GM12878 (cell line): ENCODE results near the gene ULK4. TPM values are rescaled to one million over a fixed set of nuclear protein-coding genes. Genes with fewer than 3 reads are reported as not detected.

ENCODE experiments used
- ATAC-seq: fragments of 200-7000 bp; cut with Tn5 transposase; 3 replicates; pipeline ENCODE4 v1.9.1; 2020; ENCODE audit warnings: mild to moderate bottlenecking, moderate library complexity
- BruUV-seq: library from RNA; stranded (reverse); fragments of 400-500 nt; replicated peaks from 2 replicates; lab custom pipeline; 2021; lab: Mats Ljungman, UMichigan
- CTCF ChIA-PET: fragments of 300-600 bp; sonication (Branson Sonifier 250); formaldehyde crosslinking; extraction: SDS; loops from one replicate; lab custom pipeline; 2021; ENCODE audit warnings: inconsistent platforms; lab: Yijun Ruan, JAX
- POLR2A ChIA-PET: fragments of 350-600 bp; formaldehyde crosslinking; extraction: SDS; loops from one replicate; lab custom pipeline; 2021; ENCODE audit warnings: inconsistent platforms; lab: Charles Lee
- RAD21 ChIA-PET: fragments of 300-600 bp; sonication (Branson Sonifier 250); formaldehyde crosslinking; loops from one replicate; lab custom pipeline; 2023; ENCODE audit warnings: antibody characterized with exemption; ENCODE audit not compliant: unreplicated experiment; lab: Charles Lee
- SMC1A ChIA-PET: fragments of 300-600 bp; sonication (Branson Sonifier 250); formaldehyde crosslinking; loops from one replicate; lab custom pipeline; 2023; ENCODE audit not compliant: unreplicated experiment, uncharacterized antibody; lab: Charles Lee
- DNase-seq: peaks from one replicate; pipeline ENCODE4 v3.0.0-alpha.2; 2011; ENCODE audit warnings: low read depth, low spot score
- FAIRE-seq: peaks from 3 replicates; lab custom pipeline; 2011; peaks lifted over from hg19 to GRCh38; lab: Jason Lieb, UNC
- H2AFZ ChIP-seq: 2 replicates; pipeline ENCODE4 v1.6.0; 2011; ENCODE audit warnings: low read depth, low read length, control low read depth; ENCODE audit not compliant: control insufficient read depth
- H3K27ac ChIP-seq: 2 replicates; pipeline ENCODE4 v1.5.1; 2011; ENCODE audit warnings: control low read depth; ENCODE audit not compliant: control insufficient read depth, insufficient read depth
- H3K27me3 ChIP-seq, 2 experiments: replicated peaks in 1 of 2; 2 replicates each; pipeline versions ENCODE4 v1.6.0 to v1.6.1; 2011; ENCODE audit warnings: low read length in 1 of 2; ENCODE audit not compliant: control insufficient read depth in 2 of 2, insufficient read depth in 2 of 2
- H3K36me3 ChIP-seq, 2 experiments: 2 replicates each; pipeline ENCODE4 v1.5.1; 2011; ENCODE audit warnings: low read length in 1 of 2; ENCODE audit not compliant: control insufficient read depth in 2 of 2, insufficient read depth in 2 of 2
- H3K4me1 ChIP-seq: 2 replicates; pipeline ENCODE4 v1.6.1; 2011; ENCODE audit warnings: mild to moderate bottlenecking, low read length, moderate library complexity, mixed read lengths; ENCODE audit not compliant: control insufficient read depth, insufficient read depth
- H3K4me2 ChIP-seq: 2 replicates; pipeline ENCODE4 v1.6.0; 2011; ENCODE audit warnings: control low read depth; ENCODE audit not compliant: control insufficient read depth, insufficient read depth
- H3K4me3 ChIP-seq: fragments of 200-600 bp; sonication (generic); 2 replicates; pipeline ENCODE4 v1.5.1; 2016
- H3K79me2 ChIP-seq: 2 replicates; pipeline ENCODE4 v1.6.0; 2011; ENCODE audit warnings: low read length; ENCODE audit not compliant: control insufficient read depth, insufficient read depth
- H3K9ac ChIP-seq: 2 replicates; pipeline ENCODE4 v1.8.0; 2011; ENCODE audit warnings: low read length, control low read depth, mixed read lengths; ENCODE audit not compliant: control insufficient read depth, insufficient read depth
- H3K9me3 ChIP-seq: replicated peaks from 3 replicates; pipeline ENCODE4 v1.5.1; 2011; ENCODE audit warnings: mild to moderate bottlenecking, low read length; ENCODE audit not compliant: control insufficient read depth, insufficient read depth
- H4K20me1 ChIP-seq: 2 replicates; pipeline ENCODE4 v1.6.0; 2011; ENCODE audit not compliant: control insufficient read depth, insufficient read depth
- CBFB ChIP-seq: IDR thresholded peaks from 2 replicates; pipeline ENCODE4 v1.6.1; 2016; ENCODE audit warnings: antibody characterized with exemption, low read depth
- CHD2 ChIP-seq: IDR thresholded peaks from 2 replicates; pipeline ENCODE4 v1.6.1; 2011; ENCODE audit warnings: low read depth, low read length, improper control_type of control experiment, borderline replicate concordance
- HDAC2 ChIP-seq: fragments of 200-600 bp; sonication (generic); IDR thresholded peaks from 2 replicates; pipeline ENCODE4 v1.6.1; 2017
- ZNF217 ChIP-seq: fragments of 450-650 bp; IDR thresholded peaks from 2 replicates; pipeline ENCODE4 v1.6.1; 2017; ENCODE audit warnings: antibody characterized with exemption, mild to moderate bottlenecking
- WGBS: methylation state at CpG from one replicate; pipeline ENCODE4 v1.1.6; 2016; ENCODE audit warnings: low lambda C conversion rate; ENCODE audit not compliant: insufficient replicate concordance, insufficient coverage; ENCODE audit errors: missing lambda C conversion rate; 5-methylcytosine and 5-hydroxymethylcytosine counted together
- in situ Hi-C: fragments of 300-500 bp; cut with MboI; formaldehyde crosslinking; loops from 9 replicates; pipeline ENCODE4 v1.14.3; 2018; ENCODE audit warnings: mixed read lengths
- intact Hi-C: fragments of 100-400 bp; cut with micrococcal nuclease; formaldehyde crosslinking; loops from one replicate; pipeline ENCODE4 v1.14.2; 2022; ENCODE audit not compliant: unreplicated experiment
- polyA plus RNA-seq, 11 experiments: library from polyadenylated mRNA; depleted of rRNA in 4 of 11; unstranded in 6 of 11; stranded (reverse) in 5 of 11; fragments of >200 nt; fragmentation: Nextera tagmentation in 4 of 11; fragmentation: Illumina TruSeq in 1 of 11; extraction: Ambion mirVana in 4 of 11; extraction: Trizol in 1 of 11; gene quantifications; 1 replicate in 1 of 11; 2 replicates in 10 of 11; pipeline versions ENCODE4 v1.2.1 to v1.2.3, GENCODE V29; 2011 to 2016; ENCODE audit warnings: inconsistent platforms in 2 of 11, missing spikeins in 2 of 11, low read depth in 1 of 11
- total RNA-seq, 4 experiments: library from RNA; depleted of rRNA in 3 of 4; stranded (reverse); fragments of >200 nt in 3 of 4; fragmentation: Illumina TruSeq in 1 of 4; extraction: Trizol in 1 of 4; gene quantifications; 2 replicates each; pipeline versions ENCODE4 v1.2.1 to v1.2.3, GENCODE V29; 2013 to 2021
- TF ChIP-seq, protein P1 (sequence below): IDR thresholded peaks from 2 replicates; pipeline ENCODE4 v1.6.1; 2011; ENCODE audit warnings: low read depth, mild to moderate bottlenecking, low read length, moderate library complexity, borderline replicate concordance; ENCODE audit errors: extremely low read depth

ULK4 gene
- total and polyA plus RNA-seq, 10 of the 15 experiments (the other 5 are each of a cell fraction or from before 2014, with no cell fraction given), result 3.5 to 7.6 (median 6.3) TPM

DNA sequence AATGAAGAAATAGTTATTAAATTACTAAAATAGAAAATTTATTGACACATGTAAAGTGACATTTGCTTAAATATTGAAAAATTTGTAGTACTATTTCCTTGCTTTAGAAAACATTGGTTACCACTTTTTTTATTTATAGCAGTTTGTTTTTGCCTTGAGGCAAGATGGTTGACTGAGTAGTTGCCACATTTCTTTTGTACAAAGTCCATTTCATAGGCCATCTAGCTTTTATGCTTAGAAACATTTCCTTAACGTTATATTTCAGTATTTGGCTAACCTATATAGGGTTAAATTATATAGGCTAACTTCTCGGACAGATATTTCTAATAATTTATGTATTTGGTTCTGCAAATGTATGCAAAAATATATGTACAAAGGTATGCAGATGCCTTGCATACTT, 745.5 kb downstream of the ULK4 start (continued):
- TF ChIP-seq HDAC2, result no peak
- TF ChIP-seq, protein P1, sequence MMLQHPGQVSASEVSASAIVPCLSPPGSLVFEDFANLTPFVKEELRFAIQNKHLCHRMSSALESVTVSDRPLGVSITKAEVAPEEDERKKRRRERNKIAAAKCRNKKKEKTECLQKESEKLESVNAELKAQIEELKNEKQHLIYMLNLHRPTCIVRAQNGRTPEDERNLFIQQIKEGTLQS, result no peak
- no peak for TF ChIP-seq CBFB
- TF ChIP-seq ZNF217, result no peak

GRCh38 chr3:41213588-41213987, 748.3 kb downstream of the ULK4 start:
- SMC1A ChIA-PET, result interaction anchor here (0.7 to 3.7 kb wide), 8 partner anchors 9 to 535 kb away, joined by 3 to 18 read pairs (median 4); no protein-coding TSS in a partner anchor
- CTCF ChIA-PET, result interaction anchor here (1.4 to 2.9 kb wide), 3 partner anchors 9 to 11 kb away, joined by 3 to 13 read pairs (median 3); no protein-coding TSS in a partner anchor
- Histone ChIP-seq H3K79me2 (peaks cover 95% of the 10 kb centered on the region), H3K36me3 (no peaks in the 10 kb centered on the region; a peak in 1 of 4 replicates), H4K20me1 (no peaks in the 10 kb centered on the region), H3K27ac (no peak overlapping the region), H3K4me1 (peaks cover 3% of the 10 kb centered on the region; the same call in 1 of the 2 replicates), H2AFZ (no peak overlapping the region), H3K27me3 (no peaks in the 10 kb centered on the region), H3K9ac (no peak overlapping the region), H3K4me2 (no peak overlapping the region), H3K4me3 (no peak overlapping the region), H3K9me3 (peaks cover 6% of the 10 kb centered on the region; the same call in 2 of the 3 replicates)
- BruUV-seq, result no TSS peak
- ATAC-seq (no peak), DNase-seq (no peak), FAIRE-seq (no peak)
- POLR2A ChIA-PET, result interaction anchor here (0.9 kb wide), 1 partner anchor 10 kb away, joined by 3 read pairs; no protein-coding TSS in a partner anchor
- TF ChIP-seq CHD2, result no peak
- RAD21 ChIA-PET, result interaction anchor here (5.4 kb wide), 1 partner anchor 13 kb away, joined by 35 read pairs; the partner anchor contains the start of gene CTNNB1
- intact Hi-C loops (loop anchor here (10.0 kb wide), 1 partner anchor 881 kb away; the partner anchor contains the start of gene TRAK1), in situ Hi-C loops (no loop called here)
- WGBS, result 47% methylated on average over 2 of the region's 2 CpGs
